ENCODE data around the gene VASP.

DNA sequence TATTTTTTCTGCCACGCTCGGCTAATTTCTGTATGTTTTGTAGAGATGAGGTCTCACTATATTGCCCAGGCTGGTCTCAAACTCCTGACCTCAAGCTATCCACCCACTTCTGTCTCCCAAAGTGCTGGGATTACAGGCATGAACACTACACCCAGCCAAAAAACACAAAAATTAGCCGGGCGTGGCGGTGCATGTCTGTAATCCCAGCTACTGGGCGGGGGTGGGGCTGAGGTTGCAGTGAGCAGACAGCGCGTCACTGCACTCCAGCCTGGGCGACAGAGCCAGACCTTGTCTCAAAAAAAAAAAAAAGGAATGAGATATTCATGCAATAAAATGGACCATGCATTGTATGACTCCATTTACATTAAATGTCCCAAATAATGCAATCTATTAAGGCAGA is 32.2 kb downstream of the VASP start:
- TF ChIP-seq, protein P1, sequence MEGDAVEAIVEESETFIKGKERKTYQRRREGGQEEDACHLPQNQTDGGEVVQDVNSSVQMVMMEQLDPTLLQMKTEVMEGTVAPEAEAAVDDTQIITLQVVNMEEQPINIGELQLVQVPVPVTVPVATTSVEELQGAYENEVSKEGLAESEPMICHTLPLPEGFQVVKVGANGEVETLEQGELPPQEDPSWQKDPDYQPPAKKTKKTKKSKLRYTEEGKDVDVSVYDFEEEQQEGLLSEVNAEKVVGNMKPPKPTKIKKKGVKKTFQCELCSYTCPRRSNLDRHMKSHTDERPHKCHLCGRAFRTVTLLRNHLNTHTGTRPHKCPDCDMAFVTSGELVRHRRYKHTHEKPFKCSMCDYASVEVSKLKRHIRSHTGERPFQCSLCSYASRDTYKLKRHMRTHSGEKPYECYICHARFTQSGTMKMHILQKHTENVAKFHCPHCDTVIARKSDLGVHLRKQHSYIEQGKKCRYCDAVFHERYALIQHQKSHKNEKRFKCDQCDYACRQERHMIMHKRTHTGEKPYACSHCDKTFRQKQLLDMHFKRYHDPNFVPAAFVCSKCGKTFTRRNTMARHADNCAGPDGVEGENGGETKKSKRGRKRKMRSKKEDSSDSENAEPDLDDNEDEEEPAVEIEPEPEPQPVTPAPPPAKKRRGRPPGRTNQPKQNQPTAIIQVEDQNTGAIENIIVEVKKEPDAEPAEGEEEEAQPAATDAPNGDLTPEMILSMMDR (conservative IDR thresholded peaks at IDR 0.05 in 1 of 2, IDR thresholded peaks at IDR 0.05 in 1 of 2; ENCODE audit: low read depth in 1 of 2, low read length in 2 of 2), result no peak
- no peak for TF ChIP-seq EZH2 (IDR thresholded peaks at IDR 0.05; ENCODE audit: low read length, missing control alignments)

All from fibroblast of lung (primary cell).